Measurements from ENCODE around the gene SEMA7A. TPM values are rescaled to one million over a fixed set of nuclear protein-coding genes. Genes with fewer than 3 reads are reported as not detected.

SEMA7A gene
- total and polyA plus RNA-seq, 3 donors from 2014 or later = 80.7 to 220 (median 217) TPM

DNA sequence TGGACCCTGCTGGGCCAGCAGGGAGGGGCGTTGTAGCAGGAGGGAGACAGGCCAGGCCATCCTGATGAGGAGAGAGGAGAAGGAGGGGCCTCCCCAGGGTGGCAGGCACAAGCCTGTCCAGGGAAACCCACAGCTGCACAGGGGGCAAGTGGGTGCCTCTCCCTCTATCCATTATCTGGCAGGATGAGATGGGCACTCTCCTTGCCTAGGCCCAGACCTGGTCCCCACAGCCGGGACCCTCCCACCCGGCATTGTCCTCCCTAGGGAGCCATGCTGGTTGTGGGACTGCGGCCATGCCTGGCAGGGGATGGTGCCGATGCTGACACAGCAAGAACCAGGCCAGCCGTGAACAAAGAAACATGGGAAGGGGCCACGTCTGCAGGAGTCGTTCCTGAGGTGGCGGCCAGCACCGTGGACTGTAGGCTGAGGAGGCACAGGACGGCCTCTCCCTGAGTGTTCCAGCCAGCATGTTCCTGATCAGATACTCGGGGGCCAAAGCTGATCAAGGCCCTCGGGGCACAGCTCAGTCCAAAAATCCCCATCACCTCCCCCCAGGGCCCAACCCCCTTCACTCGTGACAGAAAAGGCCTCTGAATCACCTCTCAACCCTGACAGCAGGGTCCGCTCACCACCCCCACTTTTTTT, 47.1 kb downstream of the SEMA7A start:
- 43 to 81% methylated on average over 9 to 15 of the region's 15 CpGs for WGBS, 2 donors
- Histone ChIP-seq H3K4me3 (no peak overlapping the region), H3K9me3 (no peaks in the 10 kb centered on the region), H3K27ac (peak overlapping the region in 1 of 2 donors; percentile 28), H3K4me1 (peaks cover 25% of the 10 kb centered on the region), H3K36me3 (ENCODE audit: low read depth, missing control alignments) (no peaks in the 10 kb centered on the region), H3K27me3 (no peaks in the 10 kb centered on the region)
- intact Hi-C loops (cut with DNase I; ENCODE audit: low total_unique reads) = no loop called here
- TF ChIP-seq POLR2A (IDR thresholded peaks at IDR 0.05) = no peak
- TF ChIP-seq, protein P1, sequence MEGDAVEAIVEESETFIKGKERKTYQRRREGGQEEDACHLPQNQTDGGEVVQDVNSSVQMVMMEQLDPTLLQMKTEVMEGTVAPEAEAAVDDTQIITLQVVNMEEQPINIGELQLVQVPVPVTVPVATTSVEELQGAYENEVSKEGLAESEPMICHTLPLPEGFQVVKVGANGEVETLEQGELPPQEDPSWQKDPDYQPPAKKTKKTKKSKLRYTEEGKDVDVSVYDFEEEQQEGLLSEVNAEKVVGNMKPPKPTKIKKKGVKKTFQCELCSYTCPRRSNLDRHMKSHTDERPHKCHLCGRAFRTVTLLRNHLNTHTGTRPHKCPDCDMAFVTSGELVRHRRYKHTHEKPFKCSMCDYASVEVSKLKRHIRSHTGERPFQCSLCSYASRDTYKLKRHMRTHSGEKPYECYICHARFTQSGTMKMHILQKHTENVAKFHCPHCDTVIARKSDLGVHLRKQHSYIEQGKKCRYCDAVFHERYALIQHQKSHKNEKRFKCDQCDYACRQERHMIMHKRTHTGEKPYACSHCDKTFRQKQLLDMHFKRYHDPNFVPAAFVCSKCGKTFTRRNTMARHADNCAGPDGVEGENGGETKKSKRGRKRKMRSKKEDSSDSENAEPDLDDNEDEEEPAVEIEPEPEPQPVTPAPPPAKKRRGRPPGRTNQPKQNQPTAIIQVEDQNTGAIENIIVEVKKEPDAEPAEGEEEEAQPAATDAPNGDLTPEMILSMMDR (IDR thresholded peaks at IDR 0.05) = no peak
- no peak for DNase-seq

DNA sequence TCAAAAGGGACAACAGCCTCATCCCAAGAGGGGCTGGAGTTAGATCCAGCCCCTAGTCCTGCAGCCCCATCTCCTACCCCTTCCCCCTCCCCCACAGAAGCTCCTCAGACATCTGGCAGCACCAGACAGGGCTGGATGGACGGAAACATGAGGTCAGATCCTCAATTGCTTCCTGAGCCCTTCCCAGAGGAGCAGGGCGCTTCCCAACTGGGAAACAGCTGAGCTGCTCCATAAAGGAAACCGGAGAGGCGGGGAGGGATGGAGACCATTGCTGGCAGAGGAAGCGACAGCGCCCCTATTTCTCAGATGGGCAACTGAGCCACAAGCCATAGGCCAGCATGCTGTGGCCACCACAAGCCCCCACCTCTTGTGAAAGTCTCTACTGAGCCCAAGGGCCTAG, 48.0 kb downstream of the SEMA7A start:
- 72 to 83% methylated on average over 6 of the region's 6 CpGs for WGBS, 2 donors
- H3K9me3 ChIP-seq = no peaks in the 10 kb centered on the region
- intact Hi-C loops (cut with DNase I; ENCODE audit: low total_unique reads) = no loop called here
- no peak overlapping the region for H3K4me3 ChIP-seq
- no peaks in the 10 kb centered on the region for H3K36me3 ChIP-seq (ENCODE audit: low read depth, missing control alignments)
- no peak overlapping the region for H3K27ac ChIP-seq
- DNase-seq = no peak
- H3K27me3 ChIP-seq = no peaks in the 10 kb centered on the region
- peaks cover 25% of the 10 kb centered on the region for H3K4me1 ChIP-seq
- TF ChIP-seq, protein P1 (IDR thresholded peaks at IDR 0.05) = no peak
- TF ChIP-seq POLR2A (IDR thresholded peaks at IDR 0.05) = no peak

DNA sequence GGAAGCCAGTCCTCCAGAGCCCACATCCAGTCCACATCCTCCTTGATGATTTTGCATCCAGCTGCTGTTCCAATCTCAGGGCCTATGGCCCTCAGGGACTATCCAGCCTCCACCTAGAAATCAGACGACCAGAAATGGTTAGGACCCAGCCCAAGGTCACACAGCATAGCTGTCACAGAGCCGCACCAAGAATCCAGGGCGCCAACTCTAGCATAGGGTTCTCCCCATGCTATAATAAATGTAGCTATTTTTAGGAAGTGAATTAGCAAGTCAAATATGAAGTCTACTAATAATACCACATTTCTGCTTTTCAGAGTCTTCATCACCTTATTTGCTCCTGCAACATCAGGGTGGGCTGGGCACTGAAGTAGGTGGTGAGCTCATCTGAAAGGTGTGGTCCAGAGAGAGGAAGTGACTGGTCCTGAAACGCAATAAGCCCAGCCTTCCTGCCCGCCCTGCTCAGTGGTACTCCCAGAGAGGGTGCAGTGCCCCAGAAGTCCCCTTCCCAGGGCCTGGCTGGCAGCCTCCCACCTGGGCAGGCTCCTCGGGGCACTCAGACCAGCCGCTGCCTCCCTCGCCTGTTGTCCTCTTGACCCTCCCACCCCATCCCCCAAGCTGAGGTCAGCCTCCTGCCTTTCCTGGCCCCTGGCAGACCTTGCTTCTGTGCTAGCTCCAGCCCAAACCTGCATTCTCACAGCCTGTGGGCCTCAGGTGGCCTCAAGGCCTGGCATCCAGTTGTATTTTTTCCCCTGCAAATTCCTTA, 48.7 kb downstream of the SEMA7A start:
- no peaks in the 10 kb centered on the region for H3K27me3 ChIP-seq
- peaks cover 25% of the 10 kb centered on the region for H3K4me1 ChIP-seq
- H3K27ac ChIP-seq = no peak overlapping the region

DNA sequence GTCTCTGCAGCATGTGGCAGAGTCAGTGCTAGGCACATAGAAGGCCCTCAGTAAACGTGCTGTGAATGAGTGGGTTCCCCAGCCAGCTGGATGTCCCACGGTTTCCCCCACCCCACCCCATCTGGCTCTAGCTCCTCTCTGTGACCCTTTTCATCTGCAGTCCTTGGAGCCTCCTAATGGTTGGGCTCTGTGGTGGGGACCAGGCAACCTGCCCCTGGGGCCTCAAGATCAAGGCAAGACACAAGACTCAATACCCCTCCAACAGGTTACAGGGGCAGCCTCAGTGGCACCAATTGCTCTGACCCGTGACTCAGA, 49.2 kb downstream of the SEMA7A start:
- Histone ChIP-seq H3K27me3 (no peaks in the 10 kb centered on the region), H3K27ac (no peak overlapping the region), H3K9me3 (no peaks in the 10 kb centered on the region), H3K4me3 (no peak overlapping the region), H3K36me3 (ENCODE audit: low read depth, missing control alignments) (no peaks in the 10 kb centered on the region), H3K4me1 (peaks cover 25% of the 10 kb centered on the region)
- TF ChIP-seq, protein P1 (IDR thresholded peaks at IDR 0.05) = no peak
- no peak for TF ChIP-seq POLR2A (IDR thresholded peaks at IDR 0.05)
- DNase-seq = no peak
- 67 to 78% methylated on average over 3 of the region's 3 CpGs for WGBS, 2 donors
- intact Hi-C loops (cut with DNase I; ENCODE audit: low total_unique reads) = loop anchor here (5.0 kb wide), 1 partner anchor 53 kb away; no protein-coding TSS in a partner anchor

More for the DNA sequence above, 48.7 kb downstream of the SEMA7A start:
- no peak for DNase-seq
- H3K9me3 ChIP-seq = no peaks in the 10 kb centered on the region
- intact Hi-C loops (cut with DNase I; ENCODE audit: low total_unique reads) = loop anchor here (5.0 kb wide), 1 partner anchor 52 kb away; no protein-coding TSS in a partner anchor
- H3K36me3 ChIP-seq (ENCODE audit: low read depth, missing control alignments) = no peaks in the 10 kb centered on the region
- H3K4me3 ChIP-seq = no peak overlapping the region
- TF ChIP-seq POLR2A (IDR thresholded peaks at IDR 0.05) = no peak
- TF ChIP-seq, protein P1 (IDR thresholded peaks at IDR 0.05) = no peak
- WGBS, 2 donors = 54 to 65% methylated on average over 8 of the region's 8 CpGs
